Measurements from ENCODE around the gene PRSS3.

DNA sequence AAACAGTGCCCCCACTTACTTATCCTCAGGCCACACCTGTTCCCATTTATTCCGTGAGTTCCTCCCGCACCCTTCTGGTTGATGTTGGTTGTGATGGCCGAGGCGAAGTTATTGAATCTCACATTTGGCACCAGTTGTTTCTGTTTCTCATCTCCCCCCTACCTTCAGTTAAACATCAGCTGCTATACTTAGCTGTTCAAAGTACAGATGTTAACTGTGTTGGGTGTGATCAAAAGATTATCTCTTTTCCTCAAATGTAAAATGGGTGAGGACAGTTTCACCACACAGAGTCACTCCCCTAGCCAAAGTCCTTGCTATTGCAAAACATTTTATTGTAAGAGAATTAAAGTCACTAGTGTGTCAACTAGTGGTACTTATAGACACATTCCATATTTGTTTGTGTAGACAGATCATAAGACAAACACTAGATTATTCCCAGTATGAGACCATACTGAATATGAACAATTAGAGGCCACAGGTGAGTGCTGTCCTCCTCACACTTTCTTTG, 43.2 kb upstream of the PRSS3 start:
- TF ChIP-seq, protein P1, sequence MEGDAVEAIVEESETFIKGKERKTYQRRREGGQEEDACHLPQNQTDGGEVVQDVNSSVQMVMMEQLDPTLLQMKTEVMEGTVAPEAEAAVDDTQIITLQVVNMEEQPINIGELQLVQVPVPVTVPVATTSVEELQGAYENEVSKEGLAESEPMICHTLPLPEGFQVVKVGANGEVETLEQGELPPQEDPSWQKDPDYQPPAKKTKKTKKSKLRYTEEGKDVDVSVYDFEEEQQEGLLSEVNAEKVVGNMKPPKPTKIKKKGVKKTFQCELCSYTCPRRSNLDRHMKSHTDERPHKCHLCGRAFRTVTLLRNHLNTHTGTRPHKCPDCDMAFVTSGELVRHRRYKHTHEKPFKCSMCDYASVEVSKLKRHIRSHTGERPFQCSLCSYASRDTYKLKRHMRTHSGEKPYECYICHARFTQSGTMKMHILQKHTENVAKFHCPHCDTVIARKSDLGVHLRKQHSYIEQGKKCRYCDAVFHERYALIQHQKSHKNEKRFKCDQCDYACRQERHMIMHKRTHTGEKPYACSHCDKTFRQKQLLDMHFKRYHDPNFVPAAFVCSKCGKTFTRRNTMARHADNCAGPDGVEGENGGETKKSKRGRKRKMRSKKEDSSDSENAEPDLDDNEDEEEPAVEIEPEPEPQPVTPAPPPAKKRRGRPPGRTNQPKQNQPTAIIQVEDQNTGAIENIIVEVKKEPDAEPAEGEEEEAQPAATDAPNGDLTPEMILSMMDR (IDR thresholded peaks at IDR 0.05) = no peak
- TF ChIP-seq POLR2A (IDR thresholded peaks at IDR 0.05) = no peak
